Activated CD4-positive, alpha-beta T cell treated with anti-CD3 and anti-CD28 coated beads, Interleukin-2, Interleukin-4, amounts not matched to agents 100 ng/mL and 50 ng/mL, durations not matched to agents 16 hours and 8 hours (primary cell): ENCODE data around the gene FNDC11.
"Not testable (repeated sequence)": the region's sequence is repeated elsewhere in the genome, so short reads cannot be mapped to it uniquely, and the experiment has no call there.

Experiments
- DNase-seq: peaks from one replicate; pipeline ENCODE4 v3.0.0-alpha.2; 2020; ENCODE audit warnings: low spot score

Gene FNDC11

DNA sequence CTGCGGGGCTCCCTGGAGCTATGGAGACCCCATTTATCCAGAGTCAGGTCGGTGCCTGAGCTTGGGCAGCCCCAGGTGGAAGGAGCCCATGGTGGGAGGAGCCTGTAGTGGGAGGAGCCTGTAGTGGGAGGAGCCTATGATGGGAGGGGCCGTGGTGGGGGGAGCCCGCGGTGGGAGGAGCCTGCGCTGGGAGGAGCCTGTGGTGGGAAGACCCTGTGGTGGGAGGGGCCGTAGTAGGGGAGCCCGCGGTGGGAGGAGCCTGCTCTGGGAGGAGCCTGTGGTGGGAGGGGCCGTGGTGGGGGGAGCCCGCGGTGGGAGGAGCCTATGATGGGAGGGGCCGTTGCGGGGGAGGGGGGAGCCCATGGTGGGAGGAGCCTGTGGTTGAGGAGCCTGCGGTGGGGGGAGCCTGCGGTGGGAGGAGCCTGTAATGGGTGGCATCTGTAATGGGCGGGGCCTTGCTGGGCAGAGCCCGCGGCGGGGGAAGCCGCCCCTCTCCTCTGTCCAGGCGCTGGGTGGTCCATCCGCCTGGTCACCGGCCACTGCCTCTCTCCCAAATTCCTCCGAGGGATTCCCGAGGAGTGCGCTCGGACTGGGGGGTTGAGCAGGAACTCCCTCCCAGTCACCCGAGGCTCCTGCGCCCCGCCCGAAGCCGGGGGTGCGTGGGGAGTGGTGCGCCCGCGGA, 567 bp upstream of the FNDC11 start:
- peak; percentile 74 for DNase-seq

DNA sequence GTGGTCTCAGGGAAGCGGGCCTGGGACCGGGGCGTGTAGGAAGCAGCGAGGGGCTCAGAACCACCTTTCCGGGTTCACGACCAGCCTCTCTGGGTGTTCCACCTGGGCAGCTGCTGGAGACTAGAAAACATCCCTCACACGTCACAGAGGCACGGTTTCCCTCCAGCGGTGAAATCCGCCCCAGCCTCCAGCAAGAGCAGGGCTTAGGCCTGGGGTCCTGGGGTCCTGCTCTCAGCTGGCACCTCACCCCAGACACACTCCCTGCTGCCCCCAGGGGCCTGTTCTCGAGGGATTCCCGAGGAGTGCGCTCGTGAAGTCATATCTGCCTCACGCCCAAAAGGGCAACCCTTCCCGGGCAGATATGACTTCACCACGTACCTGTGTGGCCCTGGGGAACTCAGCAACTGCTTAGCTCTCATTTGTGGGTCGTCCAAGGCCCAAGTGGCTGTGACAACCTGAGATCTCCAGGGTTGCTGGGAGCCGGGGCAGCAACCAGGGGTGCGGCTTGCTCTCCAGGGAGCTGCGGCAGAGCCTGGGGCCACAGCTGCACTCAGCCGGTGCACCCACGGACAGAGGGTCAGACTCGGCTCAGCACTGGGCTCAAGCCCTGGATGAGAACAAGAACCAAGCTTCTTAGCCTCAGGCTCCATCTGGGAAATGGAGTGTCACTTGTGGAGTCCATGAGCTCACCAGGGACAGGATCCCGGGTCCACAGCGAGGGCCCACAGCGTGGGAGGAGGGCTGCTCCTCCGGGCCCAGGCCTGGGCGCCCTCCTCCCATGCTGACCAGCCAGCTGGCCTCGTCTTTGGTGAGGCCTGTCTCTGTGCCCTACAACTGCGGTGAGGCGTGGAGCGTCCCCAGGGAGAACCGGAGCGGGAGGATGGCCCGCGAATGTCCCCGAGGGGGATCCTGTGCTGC, 661 bp downstream of the FNDC11 start:
- DNase-seq: no peak

DNA sequence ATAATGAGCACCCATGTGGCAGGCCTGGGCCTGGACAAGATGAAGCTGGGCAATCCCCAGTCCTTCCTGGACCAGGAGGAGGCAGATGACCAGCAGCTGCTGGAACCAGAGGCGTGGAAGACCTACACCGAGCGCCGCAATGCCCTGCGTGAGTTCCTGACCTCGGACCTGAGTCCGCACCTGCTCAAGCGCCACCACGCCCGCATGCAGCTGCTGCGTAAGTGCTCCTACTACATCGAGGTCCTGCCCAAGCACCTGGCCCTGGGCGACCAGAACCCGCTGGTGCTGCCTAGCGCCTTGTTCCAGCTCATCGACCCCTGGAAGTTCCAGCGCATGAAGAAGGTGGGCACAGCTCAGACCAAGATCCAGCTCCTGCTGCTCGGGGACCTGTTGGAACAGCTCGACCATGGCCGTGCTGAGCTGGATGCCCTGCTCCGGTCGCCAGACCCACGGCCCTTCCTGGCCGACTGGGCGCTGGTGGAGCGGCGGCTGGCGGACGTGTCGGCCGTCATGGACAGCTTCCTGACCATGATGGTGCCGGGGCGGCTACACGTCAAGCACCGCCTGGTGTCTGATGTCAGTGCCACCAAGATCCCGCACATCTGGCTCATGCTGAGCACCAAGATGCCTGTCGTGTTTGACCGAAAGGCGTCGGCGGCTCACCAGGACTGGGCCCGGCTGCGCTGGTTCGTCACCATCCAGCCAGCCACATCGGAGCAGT, 1.9 kb downstream of the FNDC11 start:
- no peak for DNase-seq

DNA sequence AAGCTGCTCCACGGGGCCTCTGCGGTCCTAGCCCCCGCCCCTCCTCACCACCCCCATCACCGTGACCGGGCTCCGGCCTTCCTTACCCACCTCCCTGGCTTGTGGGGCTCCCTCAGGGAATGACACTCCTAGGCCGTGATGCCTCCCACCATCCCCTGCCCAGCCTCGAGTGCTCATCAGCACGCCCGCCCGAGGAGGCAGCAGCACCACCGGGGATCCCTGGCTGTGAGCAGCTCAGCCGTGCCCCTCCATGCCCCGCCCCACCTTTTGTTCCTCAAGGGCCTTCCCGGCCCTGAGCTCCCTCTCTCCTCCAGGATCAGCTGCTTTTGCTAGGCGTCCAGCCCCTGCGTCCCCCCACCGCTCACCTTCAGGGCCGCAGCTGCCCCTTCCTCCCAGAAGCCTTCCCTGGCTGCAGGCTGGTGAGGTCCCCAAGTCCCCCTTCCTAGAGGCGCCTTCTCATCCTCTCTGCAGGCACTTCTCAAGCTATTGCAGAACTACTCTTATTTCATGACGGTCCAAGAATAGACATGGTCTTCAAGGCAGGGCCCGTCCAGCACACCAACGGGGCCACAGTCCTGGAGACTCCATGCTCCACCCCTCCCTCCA, 3.0 kb downstream of the FNDC11 start:
- no peak for DNase-seq

DNA sequence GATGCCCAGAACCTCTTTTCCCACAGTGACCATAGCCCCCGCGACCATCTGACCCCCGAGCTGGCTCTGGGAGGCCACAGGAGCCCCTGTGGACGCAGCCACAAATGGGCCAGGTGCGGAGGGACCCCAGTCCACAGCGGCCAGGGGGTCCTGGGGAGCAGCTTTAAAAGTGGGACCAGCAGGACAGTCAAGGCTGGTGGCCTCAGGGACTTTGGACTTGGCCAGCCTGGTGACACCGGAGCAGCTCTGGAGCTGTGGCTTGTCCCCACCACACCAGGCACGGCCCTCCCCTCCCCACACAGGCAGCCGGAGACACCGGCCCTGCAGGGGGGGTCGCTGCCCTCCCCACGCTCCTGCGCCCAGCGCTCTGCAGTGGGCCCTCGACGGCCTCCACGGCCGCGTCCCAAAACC, 3.5 kb downstream of the FNDC11 start:
- no peak for DNase-seq

DNA sequence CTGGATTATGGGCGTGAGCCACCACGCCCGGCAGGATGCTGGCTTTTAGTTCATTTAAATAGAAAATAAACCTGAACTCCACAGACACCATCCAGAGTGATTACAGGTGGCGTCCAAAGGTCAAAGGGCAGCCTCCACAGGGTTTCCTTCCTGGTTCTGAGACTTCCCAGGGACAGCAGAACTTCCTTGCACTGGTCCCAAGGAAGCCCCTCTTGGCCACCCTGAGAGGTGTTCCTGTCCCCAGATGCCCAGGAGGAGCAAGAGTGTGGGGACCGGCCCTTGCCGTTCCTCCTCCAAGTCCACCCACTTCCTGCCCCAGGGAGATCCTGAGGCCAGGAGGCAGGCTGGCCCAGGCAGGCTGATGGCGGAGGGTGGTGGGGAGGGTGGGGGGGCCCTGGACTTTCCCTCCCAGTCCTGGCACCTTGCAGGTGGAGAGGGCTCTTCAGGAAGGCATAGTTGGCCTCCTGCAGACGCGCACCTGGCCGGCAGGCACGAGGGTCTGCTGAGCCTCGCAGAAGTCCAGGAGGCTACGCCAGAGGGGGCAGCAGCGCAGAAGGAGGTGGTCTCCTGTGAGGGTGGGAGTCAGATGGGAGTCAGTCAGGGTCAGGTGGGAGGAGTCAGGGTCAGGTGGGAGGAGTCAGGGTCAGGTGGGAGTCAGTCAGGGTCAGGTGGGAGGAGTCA, 5.0 kb downstream of the FNDC11 start:
- no peak for DNase-seq

DNA sequence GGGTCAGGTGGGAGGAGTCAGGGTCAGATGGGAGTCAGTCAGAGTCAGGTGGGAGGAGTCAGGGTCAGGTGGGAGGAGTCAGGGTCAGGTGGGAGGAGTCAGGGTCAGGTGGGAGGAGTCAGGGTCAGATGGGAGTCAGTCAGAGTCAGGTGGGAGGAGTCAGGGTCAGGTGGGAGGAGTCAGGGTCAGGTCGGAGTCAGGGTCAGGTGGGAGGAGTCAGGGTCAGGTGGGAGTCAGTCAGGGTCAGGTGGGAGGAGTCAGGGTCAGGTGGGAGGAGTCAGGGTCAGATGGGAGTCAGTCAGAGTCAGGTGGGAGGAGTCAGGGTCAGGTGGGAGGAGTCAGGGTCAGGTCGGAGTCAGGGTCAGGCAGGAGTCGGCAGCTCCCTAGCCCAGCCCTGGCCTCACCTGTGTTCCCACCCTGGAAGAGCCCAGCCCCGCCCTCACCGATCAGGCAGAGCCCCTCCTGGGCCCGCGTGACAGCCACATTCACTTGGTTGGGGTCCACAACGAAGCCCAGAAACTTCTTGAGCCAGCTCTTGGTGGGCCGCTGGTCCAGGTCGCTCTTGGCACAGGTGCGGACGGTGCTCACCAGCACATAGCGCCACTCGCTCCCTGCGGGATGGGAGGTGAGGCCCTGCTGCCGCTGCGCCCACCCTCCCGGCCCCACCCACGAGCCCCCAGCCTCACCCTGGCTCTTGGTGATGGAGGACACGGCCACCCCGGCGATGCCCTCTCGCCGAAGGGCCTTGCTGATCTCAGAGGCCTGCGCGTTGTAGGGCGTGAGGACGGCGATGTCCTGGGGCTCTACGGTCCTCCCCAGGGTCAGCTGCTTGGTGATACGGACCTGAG, 5.8 kb downstream of the FNDC11 start:
- not testable (repeated sequence) for DNase-seq

DNA sequence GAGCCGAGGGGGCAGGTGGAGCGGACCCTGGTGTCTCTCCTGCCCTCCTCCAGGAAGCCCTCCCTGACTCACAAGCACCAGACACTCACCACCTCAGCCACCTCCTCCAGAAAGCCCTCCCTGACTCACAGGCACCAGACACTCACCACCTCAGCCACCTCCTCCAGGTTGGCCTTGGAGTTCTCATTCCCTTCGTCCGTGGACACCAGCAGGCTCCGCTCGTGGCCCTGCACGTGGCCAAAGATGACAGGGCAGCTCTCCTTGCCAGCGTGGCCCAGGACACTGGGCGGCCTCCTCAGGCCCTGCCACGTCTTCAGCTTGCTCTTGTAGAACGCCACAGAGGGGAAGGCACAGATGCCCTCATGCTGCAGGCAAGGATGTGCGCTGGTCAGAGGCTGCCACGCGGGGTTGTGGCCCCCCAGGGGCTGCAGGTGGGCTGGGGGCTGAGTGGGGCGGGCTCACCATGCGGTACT, 6.4 kb downstream of the FNDC11 start:
- no peak for DNase-seq

DNA sequence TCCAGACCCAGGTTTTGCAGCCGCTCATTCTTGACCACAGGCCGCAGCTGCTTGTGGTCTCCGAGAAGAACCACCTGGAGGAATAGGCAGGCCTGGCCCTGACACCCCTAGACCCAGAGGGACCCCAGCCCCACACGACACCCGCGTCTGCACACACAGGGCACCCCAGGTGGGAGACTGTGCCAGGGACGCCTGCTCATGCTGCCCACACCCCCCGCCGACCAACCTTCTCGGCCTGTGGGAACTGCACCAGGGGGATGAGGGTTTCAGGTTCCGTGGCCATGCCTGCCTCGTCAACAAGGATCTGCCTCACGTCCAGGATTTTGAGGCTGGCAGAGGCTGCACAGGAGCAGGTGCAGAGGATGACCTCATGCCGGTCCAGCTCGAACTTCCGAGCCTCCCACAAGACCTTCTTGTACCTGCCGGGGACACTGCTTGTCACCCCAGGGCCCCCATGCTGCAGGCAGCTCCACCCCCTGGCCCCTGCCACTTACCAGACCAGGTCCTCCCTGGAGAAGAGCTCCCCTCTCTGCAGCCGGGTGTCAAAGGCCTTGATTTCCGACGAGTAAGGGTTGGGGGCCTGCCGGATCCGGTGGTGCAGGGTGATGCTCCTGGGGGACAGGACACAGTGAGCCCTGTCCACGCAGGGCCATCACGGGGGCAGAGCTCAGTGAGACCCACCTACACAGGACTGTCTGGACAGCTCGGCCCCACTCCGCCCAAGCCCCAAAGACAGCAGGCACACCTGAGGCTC, 7.1 kb downstream of the FNDC11 start:
- no peak for DNase-seq

DNA sequence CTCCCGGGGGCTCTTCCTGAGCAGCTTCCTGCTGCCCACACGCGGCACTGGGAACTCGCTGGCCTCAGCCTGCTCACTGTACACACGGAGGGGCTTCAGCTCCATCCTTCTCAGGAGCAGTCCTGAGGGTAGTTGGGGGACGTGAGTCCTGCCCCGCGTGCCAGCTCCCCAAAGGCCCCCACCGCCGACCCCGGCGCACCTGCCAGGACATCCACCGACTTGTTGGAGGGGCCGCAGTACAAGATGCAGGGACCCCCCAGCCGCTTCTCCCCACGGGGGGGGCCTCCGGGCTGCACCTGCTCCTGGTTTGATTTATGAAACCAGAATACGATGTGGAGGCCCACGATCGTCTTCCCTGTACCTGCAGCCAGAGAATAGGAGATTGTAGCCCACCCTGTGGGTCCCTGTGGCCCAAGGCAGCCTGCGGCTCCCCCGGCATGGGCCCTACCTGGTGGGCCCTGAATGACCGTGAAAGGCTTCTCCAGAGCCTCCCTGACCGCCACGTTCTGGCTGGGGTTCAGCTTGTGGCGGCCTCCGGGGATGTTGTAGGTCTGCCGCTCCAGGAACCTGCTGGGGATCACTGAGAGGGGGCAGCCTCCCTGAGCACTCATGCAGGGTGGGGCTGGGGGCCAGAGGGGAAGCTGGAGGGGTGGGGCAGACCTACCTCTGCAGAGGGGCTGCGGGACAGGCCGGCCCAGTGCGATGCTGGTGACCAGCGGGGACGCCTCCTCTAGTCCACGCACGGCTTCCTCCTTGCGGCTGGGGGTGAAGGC, 7.9 kb downstream of the FNDC11 start:
- no peak for DNase-seq

DNA sequence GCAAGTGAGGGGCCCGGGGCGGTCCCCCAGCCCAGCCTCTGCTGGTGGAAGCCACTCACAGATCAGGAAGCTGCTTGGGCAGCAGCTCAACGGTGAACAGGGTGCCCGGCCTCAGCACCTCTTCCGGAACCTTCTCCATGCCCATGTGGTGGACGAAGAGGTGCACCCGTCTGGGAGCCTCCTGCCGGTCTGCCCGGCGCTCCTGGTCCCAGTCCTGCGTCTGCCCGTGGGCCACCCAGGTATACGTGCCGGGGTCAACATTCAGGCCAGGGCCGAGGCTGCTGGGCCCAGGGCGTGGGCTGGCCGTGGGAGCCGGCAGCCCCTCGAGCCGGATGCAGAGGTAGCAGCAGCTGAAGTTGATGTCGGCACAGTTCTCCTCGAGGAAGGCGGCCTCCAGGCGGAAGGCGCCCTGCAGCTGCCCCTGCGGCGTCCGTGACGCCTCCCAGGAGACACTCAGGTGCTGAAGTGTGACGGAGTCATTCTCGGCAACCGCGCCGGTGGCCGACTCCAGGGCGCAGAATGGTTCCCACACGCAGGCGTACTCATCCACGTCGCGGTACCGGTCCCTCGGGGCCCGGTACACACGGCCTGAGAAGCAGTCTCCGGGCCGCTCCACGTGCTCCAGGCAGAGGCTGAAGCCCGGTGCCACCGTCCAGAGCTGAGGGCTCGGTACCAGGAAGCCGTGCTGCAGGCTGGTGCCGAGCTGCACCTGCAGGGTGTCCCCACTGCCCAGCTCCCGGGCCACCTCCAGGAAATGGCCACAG, 8.7 kb downstream of the FNDC11 start:
- DNase-seq: no peak

DNA sequence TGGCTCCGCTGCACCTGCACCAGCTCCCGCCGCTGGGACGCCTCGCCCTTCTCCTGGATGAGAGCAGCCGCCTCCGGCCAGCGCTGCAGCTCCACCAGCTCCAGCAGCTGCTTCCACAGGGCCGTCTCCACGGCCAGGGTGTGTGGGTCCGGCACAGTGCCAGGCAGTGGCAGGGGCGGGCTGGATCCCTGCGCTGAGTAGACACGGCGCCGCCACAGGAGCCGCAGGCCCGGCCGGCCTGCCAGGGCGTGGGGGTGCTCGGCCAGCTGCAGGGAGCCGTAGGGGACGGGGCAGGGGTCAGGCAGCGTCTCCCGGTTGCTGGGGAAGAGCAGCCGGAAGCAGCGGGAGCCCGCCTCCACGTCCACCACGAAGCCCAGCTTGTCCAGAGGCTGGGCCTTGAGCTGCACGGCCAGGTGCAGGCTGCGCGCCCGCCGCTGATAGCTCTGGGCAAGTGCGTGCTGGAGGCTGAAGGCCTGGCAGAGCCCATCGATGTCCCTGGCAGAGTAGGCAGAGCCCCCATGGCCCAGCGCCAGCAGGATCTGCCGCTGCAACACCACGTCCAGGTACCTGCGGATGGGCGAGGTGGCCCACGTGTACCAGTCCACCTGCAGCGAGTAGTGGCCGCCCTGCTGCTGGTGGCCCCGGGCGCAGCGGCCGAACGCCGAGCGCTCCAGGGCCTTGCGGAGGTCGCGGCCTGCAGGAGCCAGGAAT, 9.4 kb downstream of the FNDC11 start:
- no peak for DNase-seq

DNA sequence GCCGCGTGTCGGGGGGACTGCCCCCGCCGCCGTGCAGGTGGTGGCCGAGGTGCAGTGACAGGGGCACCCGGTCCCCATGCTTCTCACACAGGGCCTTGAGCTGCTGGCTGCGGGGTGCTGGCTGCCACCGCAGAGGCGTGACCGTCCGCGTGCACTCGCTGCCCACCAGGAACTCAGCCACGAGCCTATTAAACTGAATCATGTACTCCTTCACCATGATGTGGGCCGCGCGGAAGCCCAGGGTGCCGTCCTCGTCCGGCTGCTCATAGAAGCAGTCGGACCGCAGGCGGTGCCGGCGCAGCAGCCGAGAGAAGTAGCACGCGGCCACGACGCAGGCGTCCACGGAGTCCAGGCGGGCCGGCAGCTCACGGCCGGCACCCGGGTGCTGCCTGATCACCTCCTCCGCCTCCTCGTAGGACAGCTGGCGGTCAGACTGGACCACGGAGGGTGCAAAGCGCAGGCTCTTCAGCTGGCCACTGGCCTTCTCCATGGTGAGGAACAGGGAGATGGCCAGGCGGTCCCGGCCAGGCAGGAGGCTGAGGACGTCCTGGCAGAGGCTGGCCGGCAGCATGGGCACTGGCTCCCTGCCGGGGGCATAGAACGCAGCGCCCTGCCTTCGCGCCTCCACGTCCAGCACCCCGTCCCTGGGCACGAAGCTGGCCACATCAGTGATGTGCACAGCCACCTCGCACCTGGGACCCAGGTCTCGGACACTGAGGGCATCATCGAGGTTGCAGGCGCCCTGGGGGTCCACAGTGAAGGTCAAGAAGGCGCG, 10.3 kb downstream of the FNDC11 start:
- no peak for DNase-seq

DNA sequence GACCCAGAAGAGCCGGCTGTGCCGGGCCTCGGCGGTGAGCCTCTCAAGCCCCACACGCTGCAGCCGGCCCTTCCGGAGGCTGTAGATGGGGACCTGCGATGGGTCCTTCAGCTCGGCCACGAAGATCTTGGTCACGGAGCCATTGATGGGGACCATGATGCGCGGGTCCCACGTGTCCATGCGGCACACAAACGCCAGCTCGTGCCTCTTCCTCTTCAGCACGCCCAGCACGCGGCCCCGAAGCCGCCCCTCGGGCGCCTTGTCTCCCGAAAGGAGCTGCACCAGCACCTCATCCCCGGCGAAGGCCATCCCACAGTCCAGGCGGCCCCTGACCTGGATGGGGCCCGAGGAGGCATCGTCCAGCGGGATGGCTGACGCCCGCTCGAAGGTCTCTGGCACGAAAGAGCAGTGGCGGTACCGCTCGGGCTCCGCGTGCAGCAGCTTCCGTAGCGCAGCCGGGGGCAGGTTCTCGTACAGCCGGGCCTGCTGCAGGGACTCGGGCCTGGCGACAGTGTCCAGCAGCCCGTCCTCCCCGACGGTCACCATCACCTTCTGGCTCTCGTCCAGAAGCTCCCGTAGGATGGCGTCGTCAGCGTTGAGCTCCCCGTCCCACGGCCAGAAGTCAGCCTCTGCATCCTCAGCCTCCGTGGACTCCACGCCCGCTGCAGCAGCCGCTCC, 11.2 kb downstream of the FNDC11 start:
- DNase-seq: no peak

DNA sequence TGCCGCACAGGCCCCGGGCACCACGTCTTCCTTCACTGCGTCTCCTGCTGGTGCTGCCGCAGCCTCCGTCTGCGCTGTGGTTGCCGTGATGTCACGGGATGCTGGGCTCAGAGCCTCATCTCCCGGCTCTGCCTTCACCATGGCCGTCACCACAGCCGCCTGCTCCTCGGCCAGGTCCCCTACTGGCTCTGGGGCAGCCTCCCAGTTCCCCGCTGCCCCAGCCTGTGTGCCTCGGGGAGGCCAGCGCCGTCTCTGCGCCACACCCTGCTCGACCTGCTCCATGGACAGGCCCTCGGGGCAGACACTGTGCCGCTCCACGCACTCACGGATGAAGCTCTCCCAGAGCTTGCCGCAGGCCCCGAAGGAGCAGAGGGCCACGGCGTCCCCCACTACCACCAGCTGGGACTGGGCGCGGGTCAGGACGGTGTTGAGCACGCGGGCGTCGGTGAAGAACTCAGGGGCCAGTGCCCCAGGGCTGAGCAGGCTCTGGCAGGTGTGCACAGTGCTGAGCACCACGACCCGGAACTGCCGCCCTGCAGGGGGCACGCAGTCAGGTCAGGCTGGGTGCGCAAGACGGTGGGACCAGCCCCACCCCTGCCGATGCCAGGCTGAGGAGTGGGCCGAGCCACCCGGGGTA, 11.9 kb downstream of the FNDC11 start:
- DNase-seq: no peak
